GM21723 (cell line): ENCODE results near the gene CDH23.
"Not testable (repeated sequence)": the region's sequence is repeated elsewhere in the genome, so short reads cannot be mapped to it uniquely, and the experiment has no call there.

Experiments used
- ATAC-seq: cut with Tn5 transposase; IDR thresholded peaks from one replicate; pipeline ENCODE4 v1.9.1; 2021; ENCODE audit warnings: mild to moderate bottlenecking, moderate library complexity; ENCODE audit not compliant: unreplicated experiment

Gene CDH23

DNA sequence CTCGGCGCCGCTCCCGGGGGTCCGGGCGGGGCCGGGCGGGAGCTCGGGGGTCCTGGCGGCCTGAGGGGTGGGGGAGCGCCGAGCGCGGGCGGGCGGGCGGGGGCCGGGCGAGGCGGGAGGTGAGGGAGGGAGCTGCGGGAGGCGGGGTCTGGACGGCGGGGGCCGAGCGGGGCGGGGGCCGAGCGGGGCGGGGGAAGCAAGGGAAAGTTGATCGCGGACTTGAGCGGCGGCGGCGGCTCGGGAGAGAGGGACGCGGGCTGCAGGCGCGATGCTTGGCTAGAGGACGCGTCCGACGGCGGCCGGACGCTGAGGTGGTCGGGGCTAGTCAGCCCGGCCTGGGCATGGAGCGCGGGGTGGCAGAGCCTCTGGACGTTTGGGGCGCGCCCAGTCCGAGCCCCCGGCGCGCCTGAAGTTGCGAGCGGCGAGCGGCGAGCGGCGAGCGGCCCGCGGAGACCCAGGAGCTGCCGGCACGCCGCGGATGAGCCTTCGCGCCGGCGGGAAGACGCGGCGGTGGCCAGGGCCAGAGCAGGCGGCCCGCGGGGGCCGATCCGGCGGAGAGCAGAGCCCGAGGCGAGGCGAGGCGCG, at the start of gene CDH23:
Gene CDH23, plus strand, starts transcription at position 210 of the 585 bp plus-strand sequence. CDS start 42,912 bp downstream, outside the sequence.
- ATAC-seq, result no peak

DNA sequence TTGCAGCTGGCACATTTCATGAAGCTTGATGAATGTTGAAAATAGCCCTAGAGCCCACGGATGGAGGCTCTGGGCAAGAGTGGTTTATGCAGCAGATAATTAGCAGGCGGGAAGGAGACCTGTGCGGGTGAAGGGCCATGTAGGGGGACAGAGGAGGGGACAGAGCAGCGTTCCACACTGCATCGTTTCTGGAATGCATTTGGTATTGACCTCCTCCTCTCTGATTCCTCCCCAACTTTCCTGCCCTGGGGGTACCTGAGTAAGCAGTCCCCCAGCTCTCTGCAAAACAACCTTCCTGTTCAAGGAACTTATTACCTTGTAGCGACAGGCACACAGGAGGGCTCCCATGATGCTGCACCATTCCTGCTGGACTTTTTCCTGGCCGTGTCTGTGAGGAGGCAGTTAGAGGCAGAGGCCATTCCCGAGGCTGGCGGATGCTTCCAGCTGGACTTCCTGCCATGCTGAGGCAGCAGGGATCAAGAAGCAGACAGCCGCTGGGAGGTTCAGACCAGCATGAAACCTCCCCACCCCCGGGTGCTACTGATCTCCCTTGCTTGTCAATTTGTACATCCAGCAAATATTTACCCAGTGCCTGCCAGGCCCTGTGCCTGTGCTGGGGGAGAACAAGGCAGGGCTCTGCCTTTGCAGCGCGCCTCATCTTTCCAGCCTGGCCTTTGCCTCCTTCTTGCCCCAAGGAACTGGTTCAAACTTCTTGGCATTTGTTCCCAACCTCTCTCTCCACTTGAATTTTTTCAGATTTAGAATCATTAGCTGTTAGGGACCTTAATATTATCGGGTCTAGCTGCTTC, 48.9 kb upstream of the CDH23 start:
- ATAC-seq, result no peak

DNA sequence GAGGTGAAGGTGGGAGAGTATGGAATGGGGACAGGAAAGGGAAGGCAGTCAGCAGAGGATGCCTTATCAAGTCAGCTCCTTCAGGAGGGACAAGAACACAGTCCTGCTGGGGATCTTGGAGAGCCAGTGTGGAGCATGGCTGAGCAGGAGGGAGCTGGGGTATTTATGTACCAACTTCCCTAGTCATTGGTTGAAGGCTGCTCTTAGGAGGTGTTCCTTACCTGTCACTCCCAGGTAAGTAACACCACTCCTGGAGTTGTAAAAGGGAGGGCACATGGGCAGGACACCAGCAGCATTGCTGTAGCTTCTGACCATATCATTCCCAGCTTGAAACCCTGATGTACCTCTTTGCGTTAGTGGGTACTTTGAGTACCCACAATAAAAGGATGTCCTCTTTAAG, 47.9 kb upstream of the CDH23 start:
- no peak for ATAC-seq

DNA sequence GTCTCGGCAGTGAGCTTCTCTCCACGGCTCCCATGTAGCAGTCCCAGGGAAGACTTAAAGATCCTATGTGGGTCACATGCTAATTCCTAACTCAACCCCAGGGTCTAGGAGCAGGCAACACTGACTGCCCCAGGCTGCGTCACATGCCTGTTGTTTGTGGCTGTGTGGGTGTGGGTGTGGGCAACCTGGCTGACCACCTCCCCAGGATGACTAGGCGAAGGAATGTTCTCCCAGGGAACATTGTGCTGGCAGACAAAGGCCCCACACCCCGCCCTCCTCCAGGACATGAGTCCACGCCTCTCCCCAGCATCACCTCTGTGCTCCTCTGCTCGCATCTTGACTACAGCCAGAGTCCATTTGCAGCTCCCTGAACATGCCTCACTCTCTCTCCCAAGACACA, 47.3 kb upstream of the CDH23 start:
- ATAC-seq, result no peak

DNA sequence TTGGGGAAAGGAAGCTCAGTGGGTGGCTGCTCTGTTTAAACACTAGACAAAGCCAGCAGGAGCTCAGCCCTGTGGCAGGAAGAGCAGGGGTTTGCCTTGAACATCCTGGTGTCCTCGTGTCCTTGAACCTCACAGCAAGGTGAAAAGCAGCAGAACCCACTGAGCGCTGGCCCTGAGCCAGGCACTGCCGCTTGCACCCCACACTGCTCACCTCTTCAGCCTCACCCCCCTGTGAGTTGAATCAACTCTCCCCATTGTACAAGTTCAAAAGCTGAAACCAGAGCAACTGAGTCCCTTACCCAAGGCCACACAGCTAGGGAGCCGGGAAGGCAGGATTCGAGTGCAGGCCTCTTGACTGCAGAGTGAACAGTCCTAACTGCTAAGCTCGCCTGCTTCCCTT, 45.6 kb upstream of the CDH23 start:
- ATAC-seq, result no peak

DNA sequence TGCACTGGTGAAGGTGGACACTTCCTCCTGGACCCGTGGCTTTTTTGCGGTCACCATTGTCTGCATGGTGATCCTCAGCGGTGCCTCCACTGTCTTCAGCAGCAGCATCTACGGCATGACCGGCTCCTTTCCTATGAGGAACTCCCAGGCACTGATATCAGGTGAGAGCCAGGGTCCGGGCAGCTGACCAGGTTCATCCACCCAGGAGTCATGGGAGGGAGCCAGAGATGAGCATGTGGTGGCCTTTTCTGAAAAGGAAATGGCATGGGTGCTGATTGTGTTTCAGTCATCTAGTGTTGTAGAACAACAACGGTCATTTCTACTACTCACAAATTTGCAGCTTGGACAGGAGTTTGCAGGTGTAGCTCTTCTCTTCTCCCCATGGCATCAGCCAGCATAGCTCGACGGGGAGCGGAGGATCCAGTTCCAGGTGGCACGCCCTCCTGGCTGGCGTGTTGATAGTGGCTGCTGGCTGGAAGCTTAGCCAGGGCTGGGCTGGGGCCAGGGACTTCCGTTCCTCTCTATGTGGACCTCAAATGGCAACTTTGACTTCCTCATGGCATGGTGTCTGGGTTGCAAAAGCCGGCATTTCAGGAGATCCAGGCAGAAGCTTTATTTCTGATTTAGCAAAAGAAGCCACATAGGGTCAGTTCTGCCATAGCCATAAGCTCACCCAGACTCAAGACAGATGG, 44.9 kb upstream of the CDH23 start:
- ATAC-seq, result no peak

DNA sequence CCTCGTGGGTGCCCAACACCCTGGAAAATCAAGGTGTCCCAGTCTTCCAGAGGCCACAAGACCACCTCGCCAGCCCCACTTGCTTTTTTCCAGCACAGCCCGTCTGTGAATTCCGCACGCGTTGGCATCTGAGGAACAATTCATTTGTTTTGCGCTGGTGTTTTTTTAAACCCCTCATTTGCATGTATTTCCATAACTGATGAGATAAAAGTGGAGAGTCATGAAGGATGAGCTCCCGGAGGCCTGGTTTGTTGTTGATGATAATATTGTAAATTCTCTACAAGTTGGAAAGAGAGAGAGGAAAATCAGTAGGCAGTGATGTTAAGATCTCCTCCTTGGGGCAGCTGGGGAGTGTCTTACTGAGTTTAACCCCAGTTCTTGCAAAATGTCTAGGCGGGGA, 43.1 kb upstream of the CDH23 start:
- no peak for ATAC-seq

DNA sequence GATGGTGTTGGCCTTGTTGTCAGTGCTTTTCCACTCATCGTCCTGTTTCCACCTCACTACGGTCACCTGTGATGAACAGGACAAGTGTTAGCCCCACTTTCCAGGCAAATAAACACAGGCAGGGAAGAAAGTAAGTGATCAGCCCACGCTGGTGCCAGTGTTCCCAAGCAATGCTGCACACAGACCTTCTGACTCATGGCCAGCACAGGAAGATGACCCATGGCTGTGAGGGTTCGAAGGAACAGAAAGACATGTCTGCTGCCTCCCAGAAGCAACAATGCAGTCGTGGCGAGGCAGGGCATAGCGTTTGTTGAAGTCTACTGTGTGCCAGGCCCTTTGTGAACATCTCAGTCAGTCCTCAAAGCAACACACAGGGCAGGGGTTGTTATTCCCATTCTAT, 41.9 kb upstream of the CDH23 start:
- ATAC-seq, result no peak

DNA sequence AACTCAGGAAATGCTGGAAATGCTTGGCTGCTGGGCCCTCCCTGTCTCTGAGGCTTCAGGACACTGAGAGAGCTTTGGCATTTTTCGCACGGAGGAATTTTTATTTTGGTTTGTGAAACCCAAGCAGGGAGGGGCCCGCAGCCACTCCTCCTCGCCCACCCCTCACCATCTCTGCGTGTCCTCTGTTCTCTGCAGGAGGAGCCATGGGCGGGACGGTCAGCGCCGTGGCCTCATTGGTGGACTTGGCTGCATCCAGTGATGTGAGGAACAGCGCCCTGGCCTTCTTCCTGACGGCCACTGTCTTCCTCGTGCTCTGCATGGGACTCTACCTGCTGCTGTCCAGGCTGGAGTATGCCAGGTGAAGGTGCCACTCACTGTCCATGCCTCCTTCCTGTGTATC, 40.8 kb upstream of the CDH23 start:
- no peak for ATAC-seq

DNA sequence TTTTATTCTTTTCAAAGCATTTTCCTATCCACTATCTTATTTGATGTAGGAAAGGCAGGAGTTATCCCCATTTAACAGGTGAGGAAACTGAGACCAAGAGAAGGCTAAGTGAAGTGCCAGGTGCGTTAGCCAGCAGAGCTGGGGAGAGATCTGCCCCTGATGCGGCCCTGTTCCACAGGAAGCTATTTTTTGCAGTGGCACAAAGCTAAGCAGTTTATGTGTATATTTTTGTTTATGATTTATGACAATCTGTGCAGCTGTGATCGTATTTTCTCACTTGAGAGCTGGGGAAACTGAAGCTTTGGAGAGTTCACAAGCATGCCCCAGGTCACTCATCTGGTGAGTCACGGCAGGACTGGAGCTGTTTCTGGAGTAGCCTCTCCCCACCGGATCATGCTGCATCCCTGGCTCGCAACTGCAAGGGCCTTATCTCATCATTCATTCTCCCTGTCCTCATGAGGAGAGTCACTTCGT, 38.9 kb upstream of the CDH23 start:
- no peak for ATAC-seq

DNA sequence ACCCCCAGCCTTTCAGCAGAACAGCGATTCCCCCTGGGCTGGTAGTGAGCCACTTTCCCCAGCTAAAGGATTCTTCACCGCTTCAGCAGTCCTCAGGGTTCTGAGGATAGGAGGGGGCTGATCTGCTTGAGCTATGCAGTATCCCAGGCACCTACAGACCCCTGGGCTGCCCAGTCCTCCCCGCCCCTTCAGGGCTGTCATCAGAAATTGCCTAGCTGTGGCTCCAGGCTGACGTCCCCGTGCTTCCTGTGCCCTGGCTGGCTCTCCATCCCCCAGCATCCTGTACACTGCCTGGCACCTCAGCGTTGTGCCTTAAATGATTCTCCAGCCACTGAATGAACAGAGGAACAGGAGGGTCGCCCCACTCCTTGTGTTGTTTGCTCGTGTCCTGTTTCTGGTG, 38.4 kb upstream of the CDH23 start:
- no peak for ATAC-seq

DNA sequence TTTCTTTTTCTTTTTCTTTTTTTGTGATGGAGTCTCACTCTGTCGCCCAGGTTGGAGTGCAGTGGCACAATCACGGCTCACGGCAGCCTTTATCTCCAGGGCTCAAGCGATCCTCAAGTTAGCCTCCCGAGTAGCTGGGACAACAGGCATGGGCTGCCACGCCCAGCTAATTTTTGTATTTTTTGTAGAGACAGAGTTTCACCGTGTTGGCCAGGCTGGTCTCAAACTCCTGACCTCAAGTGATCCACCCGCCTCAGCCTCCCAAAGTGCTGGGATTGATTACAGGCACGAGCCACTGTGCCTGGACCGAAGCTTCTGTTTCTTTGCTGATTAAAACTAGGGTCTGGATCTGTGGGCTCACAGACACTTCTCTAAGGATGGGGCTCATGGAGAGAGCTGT, 37.8 kb upstream of the CDH23 start:
- ATAC-seq, result not testable (repeated sequence)

DNA sequence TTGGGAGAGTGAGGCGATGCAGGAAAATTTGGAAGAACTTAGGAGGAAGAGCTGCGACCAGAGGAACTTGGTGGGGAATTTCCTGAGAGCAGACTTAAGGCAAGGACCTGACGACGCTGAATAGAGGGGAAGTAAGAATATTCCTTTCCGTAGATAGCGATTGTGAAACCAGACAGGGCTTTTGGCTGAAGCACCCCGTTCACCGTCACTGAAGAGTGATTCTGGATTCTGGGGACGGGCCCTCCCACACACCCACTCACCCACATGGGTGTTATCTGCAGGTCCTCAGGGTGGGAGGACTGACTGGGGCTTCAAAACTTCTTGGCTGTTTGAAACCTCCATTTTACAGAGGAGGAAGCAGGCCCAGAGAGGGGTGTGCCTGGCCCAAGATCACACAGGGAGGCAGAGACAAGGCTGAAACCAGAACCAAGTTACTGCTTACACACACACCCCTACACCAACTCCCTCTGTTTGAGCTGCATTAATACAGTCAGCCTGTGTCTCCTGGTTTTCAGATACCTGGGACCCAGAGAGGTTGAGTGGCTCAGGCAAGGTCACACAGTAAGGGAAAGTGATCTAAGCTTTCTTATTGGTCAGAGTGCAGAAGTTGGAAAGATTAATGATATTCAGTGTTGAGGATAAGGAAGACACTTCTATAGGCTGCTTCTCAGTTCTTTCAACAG, 37.2 kb upstream of the CDH23 start:
- peak; percentile 68 for ATAC-seq

DNA sequence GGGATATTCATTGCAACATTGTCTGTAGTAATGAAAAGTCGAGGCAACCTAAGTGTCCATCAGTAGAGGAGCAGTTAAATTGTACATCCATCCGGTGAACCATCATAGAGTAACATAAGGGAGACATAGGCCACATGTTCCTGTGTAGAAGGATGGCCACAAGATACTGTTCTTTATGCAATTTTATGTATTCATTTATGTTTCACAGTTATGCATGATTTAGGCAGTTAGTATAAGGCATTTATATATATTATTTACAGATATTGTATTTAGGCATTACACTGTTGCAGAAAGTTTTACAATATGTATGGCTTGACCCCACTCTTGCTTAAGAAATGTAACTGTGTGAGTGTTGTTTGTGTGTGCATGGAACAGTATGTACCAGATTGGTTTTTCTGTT, 36.0 kb upstream of the CDH23 start:
- no peak for ATAC-seq

DNA sequence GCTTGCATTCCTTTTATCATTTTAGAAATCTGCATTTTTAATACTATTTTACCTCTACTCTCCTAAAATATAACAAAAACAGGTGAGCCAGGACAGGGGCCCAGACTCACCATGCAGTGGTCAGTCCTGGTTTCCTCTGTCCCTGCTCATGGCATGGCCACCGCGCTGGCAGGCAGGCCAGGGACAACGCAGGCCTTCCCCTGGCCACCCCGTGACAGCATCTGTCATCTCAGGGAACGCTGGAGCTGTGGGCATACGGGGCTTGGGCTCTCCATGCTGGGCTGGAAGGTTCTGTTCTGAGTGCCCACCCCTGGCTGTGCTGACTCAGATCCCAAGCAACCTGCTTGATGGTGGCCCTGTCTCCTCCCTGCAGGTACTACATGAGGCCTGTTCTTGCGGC, 35.1 kb upstream of the CDH23 start:
- ATAC-seq, result no peak

DNA sequence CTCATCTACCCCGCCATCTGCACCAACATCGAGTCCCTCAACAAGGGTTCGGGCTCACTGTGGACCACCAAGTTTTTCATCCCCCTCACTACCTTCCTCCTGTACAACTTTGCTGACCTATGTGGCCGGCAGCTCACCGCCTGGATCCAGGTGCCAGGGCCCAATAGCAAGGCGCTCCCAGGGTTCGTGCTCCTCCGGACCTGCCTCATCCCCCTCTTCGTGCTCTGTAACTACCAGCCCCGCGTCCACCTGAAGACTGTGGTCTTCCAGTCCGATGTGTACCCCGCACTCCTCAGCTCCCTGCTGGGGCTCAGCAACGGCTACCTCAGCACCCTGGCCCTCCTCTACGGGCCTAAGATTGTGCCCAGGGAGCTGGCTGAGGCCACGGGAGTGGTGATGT, 34.6 kb upstream of the CDH23 start:
- ATAC-seq, result no peak

DNA sequence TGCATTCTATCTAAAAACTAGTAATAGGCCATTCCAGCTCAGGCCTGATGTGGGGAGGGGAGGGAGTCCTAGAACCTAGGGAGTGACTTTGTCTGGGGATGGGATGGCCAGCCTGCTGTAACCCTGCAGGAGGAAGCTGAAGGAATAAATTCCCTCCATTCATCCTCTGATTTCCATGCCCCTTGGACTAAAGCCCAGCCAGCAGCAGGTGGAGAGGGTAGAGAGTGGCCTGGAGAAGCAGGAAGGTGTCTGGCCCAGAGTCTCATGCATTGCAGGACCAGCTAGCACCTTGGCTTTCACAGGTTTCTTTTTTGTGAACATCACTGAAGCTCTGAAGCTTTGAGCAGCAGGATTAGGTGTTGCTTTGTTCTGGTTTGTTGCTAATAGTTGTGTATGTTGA, 32.8 kb upstream of the CDH23 start:
- ATAC-seq, result no peak

DNA sequence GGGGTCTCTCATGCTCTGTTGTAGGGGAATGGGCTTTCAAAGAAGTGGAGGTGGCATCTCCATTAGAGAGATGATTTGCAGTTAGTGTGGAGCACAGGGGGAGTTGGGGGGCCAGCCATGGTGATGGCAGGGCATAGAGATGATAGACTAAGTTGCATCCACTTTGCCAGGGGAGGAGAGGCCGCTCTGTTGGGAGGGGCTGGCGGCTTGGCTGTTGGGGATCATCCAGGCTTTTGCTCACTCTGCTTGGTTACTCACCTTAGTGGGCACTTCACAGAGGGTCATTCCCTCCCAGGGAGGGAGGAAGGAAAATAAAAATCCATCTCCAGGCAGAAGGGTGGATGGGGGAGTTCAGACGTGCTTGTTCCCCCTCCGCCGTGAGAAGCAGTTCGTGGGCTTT, 31.4 kb upstream of the CDH23 start:
- no peak for ATAC-seq

DNA sequence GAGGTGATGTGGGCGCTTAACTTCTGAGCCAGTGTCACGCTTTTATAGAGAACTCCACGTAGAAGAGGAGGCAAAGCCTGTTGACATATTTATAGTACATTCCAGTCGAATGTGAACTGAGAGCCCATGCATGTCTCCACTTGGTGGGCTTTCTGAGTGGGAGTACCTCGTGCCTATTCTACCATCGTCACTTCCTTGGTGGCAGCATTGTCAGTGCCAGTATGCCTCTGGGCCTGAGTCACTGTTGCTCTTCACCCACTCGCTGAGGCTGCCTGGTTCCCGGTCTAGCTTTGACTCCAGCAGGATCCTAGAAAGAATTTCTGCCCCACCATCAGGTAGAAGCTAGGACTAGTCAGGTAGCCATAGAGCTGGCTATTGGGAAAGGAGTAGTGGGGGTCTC, 30.0 kb upstream of the CDH23 start:
- no peak for ATAC-seq

DNA sequence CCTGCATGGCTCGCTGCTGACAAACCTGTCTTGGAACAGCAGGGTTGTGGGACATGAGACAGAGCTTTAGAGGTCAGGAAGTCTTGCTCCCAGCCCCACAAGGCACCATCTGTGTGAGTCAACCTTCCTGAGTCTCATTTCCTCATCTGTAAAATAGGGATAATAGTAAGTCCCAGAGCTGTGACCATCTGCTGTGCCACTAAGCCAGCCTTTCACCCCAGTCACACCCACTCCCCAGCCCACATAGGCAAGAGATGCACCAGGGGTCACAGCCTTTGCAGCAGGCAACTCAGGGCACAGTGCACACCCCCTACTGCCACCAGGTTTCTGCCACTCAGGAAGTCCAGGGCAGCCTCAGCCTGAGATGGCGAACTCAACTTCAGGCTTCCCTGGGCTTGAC, 29.4 kb upstream of the CDH23 start:
- ATAC-seq, result no peak

DNA sequence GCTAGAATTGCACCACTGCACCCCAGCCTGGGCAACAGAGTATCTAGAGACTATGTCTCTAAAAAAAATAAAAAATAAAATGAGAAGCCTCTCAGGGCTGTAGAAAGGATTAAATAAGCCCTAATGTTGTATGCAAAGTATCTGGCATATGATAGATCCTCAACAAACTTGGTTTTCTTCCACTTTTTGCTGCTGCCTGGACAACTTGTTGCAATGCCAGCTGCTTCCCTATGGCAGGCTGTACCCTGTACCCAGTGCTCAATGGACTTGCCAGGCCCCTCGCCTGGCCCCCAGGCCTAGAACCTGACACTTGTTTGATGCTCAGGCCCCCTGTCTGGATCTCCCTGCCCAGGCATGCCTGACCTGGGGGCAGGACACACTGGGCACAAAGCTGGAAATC, 28.5 kb upstream of the CDH23 start:
- no peak for ATAC-seq

DNA sequence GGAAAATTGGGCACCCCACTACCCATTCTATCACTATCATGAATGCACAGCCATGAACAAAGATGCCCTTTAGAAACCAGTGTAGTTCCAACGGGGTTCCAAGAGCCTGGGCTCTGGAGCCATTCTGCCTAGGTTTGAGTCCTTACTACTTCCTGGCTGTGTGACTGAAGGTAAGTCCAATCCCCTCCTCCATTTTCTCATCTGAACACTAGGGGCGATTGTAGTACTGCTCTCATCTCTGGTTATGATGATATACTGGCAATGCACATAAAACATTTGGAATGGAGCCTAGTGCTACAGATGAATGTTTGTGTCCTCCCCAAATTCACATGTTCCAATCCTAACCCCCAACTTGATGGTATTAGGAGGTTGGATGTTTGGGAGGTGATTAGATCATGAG, 28.1 kb upstream of the CDH23 start:
- no peak for ATAC-seq
